Left renal pelvis (tissue), 4 donors: ENCODE data around the gene EYS. TPM values are rescaled to one million over a fixed set of nuclear protein-coding genes. Genes with fewer than 3 reads are reported as not detected.
"Not testable (repeated sequence)": the region's sequence is repeated elsewhere in the genome, so short reads cannot be mapped to it uniquely, and the experiment has no call there.

Source experiments
- DNase-seq, 4 donors: peaks; one replicate each; pipeline ENCODE4 v3.0.0-alpha.2; 2013; ENCODE audit warnings: low read depth in 4 of 4, low spot score in 3 of 4
- polyA plus RNA-seq, 4 donors: library from polyadenylated mRNA; unstranded; fragments of 120-200 nt; gene quantifications; one replicate each; pipeline ENCODE4 v1.2.1, GENCODE V29; 2013; ENCODE audit not compliant: insufficient read length in 4 of 4

Gene EYS
- polyA plus RNA-seq, 4 donors: 0.66 to 1.1 (median 0.72) TPM

- no peak for DNase-seq
These were observed 1967.8 kb downstream of the EYS start for GRCh38 chr6:63739094-63739687.

- not testable (repeated sequence) for DNase-seq
These were observed 1968.8 kb downstream of the EYS start for GRCh38 chr6:63738190-63738589.

GRCh38 chr6:63734923-63735322 is 1972.1 kb downstream of the EYS start:
- no peak for DNase-seq

GRCh38 chr6:63732336-63732735 is 1974.7 kb downstream of the EYS start:
- no peak for DNase-seq

- no peak for DNase-seq
These were observed 1975.1 kb downstream of the EYS start for GRCh38 chr6:63731930-63732329.

- DNase-seq: no peak
These were observed 1976.7 kb downstream of the EYS start for GRCh38 chr6:63730311-63730710.

GRCh38 chr6:63724721-63725120 is 1982.3 kb downstream of the EYS start:
- no peak for DNase-seq

- no peak for DNase-seq
These were observed 1985.8 kb downstream of the EYS start for GRCh38 chr6:63721181-63721580.

- no peak for DNase-seq
These were observed 1990.9 kb downstream of the EYS start for GRCh38 chr6:63716169-63716568.

GRCh38 chr6:63714091-63714490 is 1992.9 kb downstream of the EYS start:
- DNase-seq: no peak

GRCh38 chr6:63713332-63713731 is 1993.7 kb downstream of the EYS start:
- no peak for DNase-seq

- DNase-seq: no peak
These were observed 1997.9 kb downstream of the EYS start for GRCh38 chr6:63709148-63709547.

GRCh38 chr6:63708631-63709030 is 1998.4 kb downstream of the EYS start:
- no peak for DNase-seq

- no peak for DNase-seq
These were observed 2000.4 kb downstream of the EYS start for GRCh38 chr6:63706630-63707029.

GRCh38 chr6:63705707-63706106 is 2001.3 kb downstream of the EYS start:
- no peak for DNase-seq

GRCh38 chr6:63690221-63690620 is 2016.8 kb downstream of the EYS start:
- no peak for DNase-seq

GRCh38 chr6:63689421-63689820 is 2017.6 kb downstream of the EYS start:
- DNase-seq: no peak

GRCh38 chr6:63685446-63686379 is 2021.3 kb downstream of the EYS start:
- no peak for DNase-seq

GRCh38 chr6:63683071-63683603 is 2023.9 kb downstream of the EYS start:
- DNase-seq: no peak

GRCh38 chr6:63677282-63677681 is 2029.7 kb downstream of the EYS start:
- peak in 1 of 4 donors; percentile 3 for DNase-seq

GRCh38 chr6:63676412-63677114 is 2030.5 kb downstream of the EYS start:
- DNase-seq: no peak
